Mesenchymal stem cell (in vitro differentiated cells and primary cell): ENCODE measurements around the gene FBXW5.

Experiments used
- DNase-seq: peaks from one replicate; pipeline ENCODE4 v3.0.0-alpha.2; 2013
- H2AFZ ChIP-seq: one replicate; pipeline ENCODE4 v1.6.1; 2013; ENCODE audit warnings: low read depth, mild to moderate bottlenecking, control low read depth, inconsistent platforms, low read length, moderate library complexity
- H2AK5ac ChIP-seq: 2 replicates; pipeline ENCODE4 v1.6.1; 2013; ENCODE audit warnings: low read length, moderate library complexity, mild to moderate bottlenecking, inconsistent platforms; ENCODE audit not compliant: severe bottlenecking
- H2BK120ac ChIP-seq: one replicate; pipeline ENCODE4 v1.6.1; 2013; ENCODE audit warnings: low read depth, mild to moderate bottlenecking, inconsistent platforms, low read length, moderate library complexity
- H2BK12ac ChIP-seq, 2 experiments: one replicate each; pipeline ENCODE4 v1.6.1; 2013; ENCODE audit warnings: inconsistent platforms in 2 of 2, low read length in 2 of 2, mild to moderate bottlenecking in 2 of 2, moderate library complexity in 2 of 2, control low read depth in 1 of 2
- H2BK15ac ChIP-seq: one replicate; pipeline ENCODE4 v1.6.1; 2013; ENCODE audit warnings: mild to moderate bottlenecking, low read depth, inconsistent platforms; ENCODE audit not compliant: poor library complexity, severe bottlenecking
- H2BK5ac ChIP-seq: 2 replicates; pipeline ENCODE4 v1.6.1; 2013; ENCODE audit warnings: low read depth, mild to moderate bottlenecking, low read length, control low read depth, inconsistent platforms; ENCODE audit not compliant: poor library complexity, severe bottlenecking
- H3K14ac ChIP-seq, 2 experiments: one replicate each; pipeline ENCODE4 v1.6.1; 2013; ENCODE audit warnings: inconsistent platforms in 2 of 2, low read length in 2 of 2, control low read depth in 1 of 2, mild to moderate bottlenecking in 1 of 2, moderate library complexity in 1 of 2
- H3K18ac ChIP-seq, 2 experiments: one replicate each; pipeline ENCODE4 v1.6.1; 2013; ENCODE audit warnings: inconsistent platforms in 2 of 2, low read length in 2 of 2, control low read depth in 1 of 2, low read depth in 1 of 2, mild to moderate bottlenecking in 1 of 2
- H3K23ac ChIP-seq, 2 experiments: one replicate each; pipeline ENCODE4 v1.6.1; 2013; ENCODE audit warnings: inconsistent platforms in 2 of 2, low read length in 2 of 2, mild to moderate bottlenecking in 2 of 2, moderate library complexity in 2 of 2, control low read depth in 1 of 2
- H3K27ac ChIP-seq: 2 replicates; pipeline ENCODE4 v1.5.1; 2013; ENCODE audit warnings: mild to moderate bottlenecking, moderate library complexity, low read length, control low read depth, inconsistent platforms; ENCODE audit not compliant: poor library complexity, severe bottlenecking
- H3K27me3 ChIP-seq, 2 experiments: 2 replicates each; pipeline versions ENCODE4 v1.6.1 to v1.7.0; 2013; ENCODE audit warnings: low read length in 2 of 2, mild to moderate bottlenecking in 2 of 2, moderate library complexity in 2 of 2, control low read depth in 1 of 2, inconsistent platforms in 1 of 2; ENCODE audit not compliant: control insufficient read depth in 1 of 2, insufficient read depth in 1 of 2
- H3K36me3 ChIP-seq, 2 experiments: 2 replicates each; pipeline versions ENCODE4 v1.6.1 to v1.7.0; 2013; ENCODE audit warnings: low read length in 2 of 2, control low read depth in 1 of 2, inconsistent platforms in 1 of 2, low read depth in 1 of 2, mild to moderate bottlenecking in 1 of 2; ENCODE audit not compliant: insufficient read depth in 2 of 2, control insufficient read depth in 1 of 2
- H3K4ac ChIP-seq, 2 experiments: one replicate each; pipeline ENCODE4 v1.6.1; 2013; ENCODE audit warnings: inconsistent platforms in 2 of 2, low read length in 2 of 2, mild to moderate bottlenecking in 2 of 2, moderate library complexity in 2 of 2, control low read depth in 1 of 2, low read depth in 1 of 2
- H3K4me1 ChIP-seq: 2 replicates; pipeline ENCODE4 v1.6.1; 2013; ENCODE audit warnings: low read depth, low read length, control low read depth; ENCODE audit not compliant: control insufficient read depth, insufficient read depth
- H3K4me2 ChIP-seq: 2 replicates; pipeline ENCODE4 v1.6.1; 2013; ENCODE audit warnings: low read length, mild to moderate bottlenecking, inconsistent platforms; ENCODE audit not compliant: poor library complexity, severe bottlenecking
- H3K4me3 ChIP-seq, 2 experiments: 2 replicates each; pipeline versions ENCODE4 v1.5.1 to v1.7.0; 2013; ENCODE audit warnings: low read length in 2 of 2, mild to moderate bottlenecking in 2 of 2, control low read depth in 1 of 2, low read depth in 1 of 2; ENCODE audit not compliant: insufficient read depth in 1 of 2
- H3K79me1 ChIP-seq: replicated peaks from 2 replicates; pipeline ENCODE4 v1.6.1; 2013; ENCODE audit warnings: mild to moderate bottlenecking, control low read depth, low read length, inconsistent platforms; ENCODE audit not compliant: poor library complexity, severe bottlenecking
- H3K9ac ChIP-seq: 2 replicates; pipeline ENCODE4 v1.7.0; 2013; ENCODE audit warnings: mild to moderate bottlenecking, low read length, moderate library complexity
- H3K9me3 ChIP-seq: 2 replicates; pipeline ENCODE4 v1.7.0; 2013; ENCODE audit warnings: mild to moderate bottlenecking, low read length; ENCODE audit not compliant: control insufficient read depth
- H4K8ac ChIP-seq: one replicate; pipeline ENCODE4 v1.6.1; 2013; ENCODE audit warnings: inconsistent platforms, mild to moderate bottlenecking, low read length, moderate library complexity
- H4K91ac ChIP-seq: one replicate; pipeline ENCODE4 v1.6.1; 2013; ENCODE audit warnings: mild to moderate bottlenecking, low read length, inconsistent platforms
- WGBS: methylation state at CpG from one replicate; pipeline ENCODE4 v1.1.7; 2013; ENCODE audit warnings: mixed read lengths; 5-methylcytosine and 5-hydroxymethylcytosine counted together

The FBXW5 gene

GRCh38 chr9:136956604-136957003, 12.1 kb upstream of the FBXW5 start:
- Histone ChIP-seq H2BK12ac (no peak overlapping the region), H3K36me3 (no peaks in the 10 kb centered on the region), H2BK15ac (no peak overlapping the region), H3K4ac (no peak overlapping the region), H4K8ac (no peak overlapping the region), H3K4me3 (no peak overlapping the region), H3K23ac (no peak overlapping the region), H3K9me3 (peaks cover 3% of the 10 kb centered on the region), H3K4me1 (peaks cover 20% of the 10 kb centered on the region), H4K91ac (no peak overlapping the region), H3K18ac (no peak overlapping the region), H3K4me2 (no peak overlapping the region), H3K79me1 (no peaks in the 10 kb centered on the region), H2AK5ac (no peak overlapping the region), H2BK5ac (no peak overlapping the region), H3K27me3 (peaks cover 0 to 16% of the 10 kb centered on the region in 2 experiments), H3K14ac (no peak overlapping the region), H3K27ac (no peak overlapping the region), H2BK120ac (no peak overlapping the region), H2AFZ (no peak overlapping the region), H3K9ac (no peak overlapping the region)
- no peak for DNase-seq
- 85% methylated on average over 4 of the region's 4 CpGs for WGBS

GRCh38 chr9:136955943-136956335, 11.4 kb upstream of the FBXW5 start:
- Histone ChIP-seq H3K18ac (no peak overlapping the region), H3K79me1 (no peaks in the 10 kb centered on the region)
- WGBS, result 95% methylated on average over 9 of the region's 9 CpGs

GRCh38 chr9:136955202-136955942, 10.8 kb upstream of the FBXW5 start:
- no peaks in the 10 kb centered on the region for H3K36me3 ChIP-seq
- H2BK5ac ChIP-seq, result no peak overlapping the region
- no peak overlapping the region for H4K8ac ChIP-seq
- H2BK120ac ChIP-seq, result no peak overlapping the region
- no peak overlapping the region for H2BK15ac ChIP-seq
- H3K9ac ChIP-seq, result no peak overlapping the region
- H3K14ac ChIP-seq, result peak overlapping the region in 1 of 2 experiments; percentile 41
- no peak overlapping the region for H3K4me3 ChIP-seq
- no peak overlapping the region for H3K18ac ChIP-seq
- no peak overlapping the region for H3K27ac ChIP-seq
- H3K4me1 ChIP-seq, result peaks cover 14% of the 10 kb centered on the region
- no peak overlapping the region for H4K91ac ChIP-seq
- H2AFZ ChIP-seq, result no peak overlapping the region
- WGBS, result 83% methylated on average over 14 of the region's 14 CpGs
- peaks cover 0 to 16% of the 10 kb centered on the region in 2 experiments for H3K27me3 ChIP-seq
- H3K79me1 ChIP-seq, result no peaks in the 10 kb centered on the region
- no peak overlapping the region for H3K4ac ChIP-seq
- H2BK12ac ChIP-seq, result no peak overlapping the region
- H3K9me3 ChIP-seq, result peaks cover 3% of the 10 kb centered on the region
- H2AK5ac ChIP-seq, result no peak overlapping the region
- no peak overlapping the region for H3K4me2 ChIP-seq
- H3K23ac ChIP-seq, result no peak overlapping the region
- no peak for DNase-seq

More at GRCh38 chr9:136955943-136956335, 11.4 kb upstream of the FBXW5 start:
- Histone ChIP-seq H2BK5ac (no peak overlapping the region), H3K14ac (no peak overlapping the region), H3K36me3 (no peaks in the 10 kb centered on the region), H3K4me1 (peaks cover 15% of the 10 kb centered on the region), H3K23ac (no peak overlapping the region), H3K27me3 (peaks cover 0 to 16% of the 10 kb centered on the region in 2 experiments), H3K4me2 (no peak overlapping the region), H3K4me3 (no peak overlapping the region), H2BK120ac (no peak overlapping the region), H2AFZ (no peak overlapping the region), H3K4ac (no peak overlapping the region), H3K9ac (no peak overlapping the region), H4K8ac (no peak overlapping the region), H2BK15ac (no peak overlapping the region), H3K27ac (no peak overlapping the region), H4K91ac (no peak overlapping the region), H3K9me3 (peaks cover 3% of the 10 kb centered on the region), H2AK5ac (no peak overlapping the region), H2BK12ac (no peak overlapping the region)
- DNase-seq, result no peak

GRCh38 chr9:136954270-136955083, 9.9 kb upstream of the FBXW5 start:
- H3K4ac ChIP-seq, result no peak overlapping the region
- no peak for DNase-seq
- H2AFZ ChIP-seq, result no peak overlapping the region
- no peak overlapping the region for H3K27ac ChIP-seq
- no peak overlapping the region for H2BK5ac ChIP-seq
- H3K27me3 ChIP-seq, result peaks cover 0 to 16% of the 10 kb centered on the region in 2 experiments
- H3K4me1 ChIP-seq, result peaks cover 15% of the 10 kb centered on the region
- no peak overlapping the region for H2AK5ac ChIP-seq
- no peak overlapping the region for H2BK120ac ChIP-seq
- H3K4me2 ChIP-seq, result no peak overlapping the region
- H4K91ac ChIP-seq, result no peak overlapping the region
- no peak overlapping the region for H3K4me3 ChIP-seq
- no peaks in the 10 kb centered on the region for H3K79me1 ChIP-seq
- H3K18ac ChIP-seq, result no peak overlapping the region
- H4K8ac ChIP-seq, result no peak overlapping the region
- no peak overlapping the region for H3K9ac ChIP-seq
- no peaks in the 10 kb centered on the region for H3K36me3 ChIP-seq
- 85% methylated on average over 20 of the region's 25 CpGs for WGBS
- no peak overlapping the region for H3K14ac ChIP-seq
- H2BK12ac ChIP-seq, result no peak overlapping the region
- H3K9me3 ChIP-seq, result peaks cover 3% of the 10 kb centered on the region
- no peak overlapping the region for H2BK15ac ChIP-seq
- no peak overlapping the region for H3K23ac ChIP-seq
